ENCODE measurements around the gene HES5. TPM values are rescaled to one million over a fixed set of nuclear protein-coding genes. Genes with fewer than 3 reads are reported as not detected.

The HES5 gene
- total RNA-seq, 1 donor from 2014 or later: not detected

GRCh38 chr1:2567083-2567679, 37.1 kb upstream of the HES5 start:
- Mint-ChIP-seq H3K4me1 (ENCODE audit: unreplicated experiment) (no peaks in the 10 kb centered on the region), H3K36me3 (ENCODE audit: low read depth, unreplicated experiment) (no peaks in the 10 kb centered on the region), H3K9me3 (ENCODE audit: unreplicated experiment) (no peaks in the 10 kb centered on the region)

GRCh38 chr1:2566101-2567045, 36.3 kb upstream of the HES5 start:
- Mint-ChIP-seq H3K27me3 (ENCODE audit: unreplicated experiment) (peaks cover 8% of the 10 kb centered on the region), H3K4me3 (ENCODE audit: unreplicated experiment) (no peak overlapping the region), H3K9me3 (ENCODE audit: unreplicated experiment) (no peaks in the 10 kb centered on the region), H3K4me1 (ENCODE audit: unreplicated experiment) (no peaks in the 10 kb centered on the region), H3K36me3 (ENCODE audit: low read depth, unreplicated experiment) (no peaks in the 10 kb centered on the region), H3K27ac (ENCODE audit: unreplicated experiment) (no peak overlapping the region)
- no peak for DNase-seq (ENCODE audit: low spot score)
- no peak for TF ChIP-seq CTCF (IDR thresholded peaks at IDR 0.05; ENCODE audit: unreplicated experiment)

More at GRCh38 chr1:2567083-2567679, 37.1 kb upstream of the HES5 start:
- no peak for TF ChIP-seq CTCF (IDR thresholded peaks at IDR 0.05; ENCODE audit: unreplicated experiment)
- no peak overlapping the region for H3K27ac Mint-ChIP-seq (ENCODE audit: unreplicated experiment)
- no peak overlapping the region for H3K4me3 Mint-ChIP-seq (ENCODE audit: unreplicated experiment)
- DNase-seq (ENCODE audit: low spot score): no peak
- H3K27me3 Mint-ChIP-seq (ENCODE audit: unreplicated experiment): peaks cover 8% of the 10 kb centered on the region

- Mint-ChIP-seq H3K27me3 (ENCODE audit: unreplicated experiment) (peaks cover 8% of the 10 kb centered on the region), H3K4me3 (ENCODE audit: unreplicated experiment) (no peak overlapping the region), H3K36me3 (ENCODE audit: low read depth, unreplicated experiment) (no peaks in the 10 kb centered on the region), H3K4me1 (ENCODE audit: unreplicated experiment) (no peaks in the 10 kb centered on the region), H3K9me3 (ENCODE audit: unreplicated experiment) (no peaks in the 10 kb centered on the region), H3K27ac (ENCODE audit: unreplicated experiment) (no peak overlapping the region)
- no peak for TF ChIP-seq CTCF (IDR thresholded peaks at IDR 0.05; ENCODE audit: unreplicated experiment)
- DNase-seq (ENCODE audit: low spot score): no peak
These were observed 34.8 kb upstream of the HES5 start for GRCh38 chr1:2564815-2565374.

GRCh38 chr1:2564006-2564814, 34.1 kb upstream of the HES5 start:
- no peak for DNase-seq (ENCODE audit: low spot score)
- Mint-ChIP-seq H3K27ac (ENCODE audit: unreplicated experiment) (no peak overlapping the region), H3K36me3 (ENCODE audit: low read depth, unreplicated experiment) (no peaks in the 10 kb centered on the region), H3K27me3 (ENCODE audit: unreplicated experiment) (peaks cover 8% of the 10 kb centered on the region), H3K9me3 (ENCODE audit: unreplicated experiment) (no peaks in the 10 kb centered on the region), H3K4me1 (ENCODE audit: unreplicated experiment) (no peaks in the 10 kb centered on the region), H3K4me3 (ENCODE audit: unreplicated experiment) (no peak overlapping the region)
- TF ChIP-seq CTCF (IDR thresholded peaks at IDR 0.05; ENCODE audit: unreplicated experiment): no peak

Data from endothelial cell (in vitro differentiated cells).